ENCODE measurements around the gene ITM2C.

The ITM2C gene

DNA sequence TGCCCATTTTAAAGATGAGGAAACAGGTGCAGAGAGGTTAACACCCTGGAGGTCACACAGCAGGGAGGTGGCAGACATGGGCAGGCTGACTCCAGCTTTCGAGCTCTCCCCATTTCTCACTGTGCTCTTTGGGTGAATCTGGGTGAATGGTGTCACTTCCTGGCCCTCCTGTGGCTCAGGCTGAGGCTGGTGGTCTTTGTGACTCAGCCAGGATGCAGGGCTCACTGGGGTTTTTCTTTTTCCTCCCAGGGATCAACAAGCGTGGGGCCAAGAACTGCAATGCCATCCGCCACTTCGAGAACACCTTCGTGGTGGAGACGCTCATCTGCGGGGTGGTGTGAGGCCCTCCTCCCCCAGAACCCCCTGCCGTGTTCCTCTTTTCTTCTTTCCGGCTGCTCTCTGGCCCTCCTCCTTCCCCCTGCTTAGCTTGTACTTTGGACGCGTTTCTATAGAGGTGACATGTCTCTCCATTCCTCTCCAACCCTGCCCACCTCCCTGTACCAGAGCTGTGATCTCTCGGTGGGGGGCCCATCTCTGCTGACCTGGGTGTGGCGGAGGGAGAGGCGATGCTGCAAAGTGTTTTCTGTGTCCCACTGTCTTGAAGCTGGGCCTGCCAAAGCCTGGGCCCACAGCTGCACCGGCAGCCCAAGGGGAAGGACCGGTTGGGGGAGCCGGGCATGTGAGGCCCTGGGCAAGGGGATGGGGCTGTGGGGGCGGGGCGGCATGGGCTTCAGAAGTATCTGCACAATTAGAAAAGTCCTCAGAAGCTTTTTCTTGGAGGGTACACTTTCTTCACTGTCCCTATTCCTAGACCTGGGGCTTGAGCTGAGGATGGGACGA lies 13.2 kb downstream of the ITM2C start:
- H3K4me3 ChIP-seq (ENCODE audit: low read length), result no peak overlapping the region
- TF ChIP-seq CTCF (IDR thresholded peaks at IDR 0.05; ENCODE audit: insufficient read depth, low read depth, low read length, missing control alignments), result no peak
- DNase-seq (ENCODE audit: low read depth), result no peak

DNA sequence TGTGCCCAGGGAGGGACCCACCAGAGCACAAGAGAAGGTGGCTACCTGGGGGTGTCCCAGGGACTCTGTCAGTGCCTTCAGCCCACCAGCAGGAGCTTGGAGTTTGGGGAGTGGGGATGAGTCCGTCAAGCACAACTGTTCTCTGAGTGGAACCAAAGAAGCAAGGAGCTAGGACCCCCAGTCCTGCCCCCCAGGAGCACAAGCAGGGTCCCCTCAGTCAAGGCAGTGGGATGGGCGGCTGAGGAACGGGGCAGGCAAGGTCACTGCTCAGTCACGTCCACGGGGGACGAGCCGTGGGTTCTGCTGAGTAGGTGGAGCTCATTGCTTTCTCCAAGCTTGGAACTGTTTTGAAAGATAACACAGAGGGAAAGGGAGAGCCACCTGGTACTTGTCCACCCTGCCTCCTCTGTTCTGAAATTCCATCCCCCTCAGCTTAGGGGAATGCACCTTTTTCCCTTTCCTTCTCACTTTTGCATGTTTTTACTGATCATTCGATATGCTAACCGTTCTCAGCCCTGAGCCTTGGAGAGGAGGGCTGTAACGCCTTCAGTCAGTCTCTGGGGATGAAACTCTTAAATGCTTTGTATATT lies 14.0 kb downstream of the ITM2C start:
- no peak overlapping the region for H3K4me3 ChIP-seq (ENCODE audit: low read length)
- TF ChIP-seq CTCF (IDR thresholded peaks at IDR 0.05; ENCODE audit: insufficient read depth, low read depth, low read length, missing control alignments), result no peak
- no peak for DNase-seq (ENCODE audit: low read depth)

DNA sequence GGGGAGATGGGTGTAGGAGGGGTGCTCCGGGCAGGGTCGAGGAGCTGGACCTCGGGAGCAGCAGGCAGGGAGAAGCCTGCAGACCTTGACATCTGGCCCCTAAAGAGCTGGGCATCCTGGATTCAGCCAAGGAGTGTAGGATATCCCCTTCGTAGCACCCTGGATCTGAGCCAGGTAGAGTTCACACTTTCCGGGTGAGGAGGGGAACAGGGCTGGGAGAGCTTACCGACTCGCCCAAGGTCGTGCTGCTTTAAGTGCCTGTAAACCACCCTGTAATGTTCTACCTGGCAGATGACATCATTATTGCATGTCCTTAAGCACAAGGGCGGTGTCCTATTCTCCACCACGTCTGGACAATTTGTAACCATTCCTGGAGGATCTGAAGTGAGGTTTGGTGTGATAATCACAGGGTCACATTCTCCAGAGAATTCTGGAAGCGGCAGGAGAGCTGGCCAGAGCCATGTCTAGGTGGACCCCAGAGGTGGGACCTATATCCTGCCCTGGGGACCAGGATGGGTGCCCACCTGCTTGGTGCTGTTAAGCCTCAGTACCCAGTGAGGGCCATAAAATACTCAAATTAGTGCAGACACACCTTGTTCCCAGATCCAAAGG lies 14.6 kb downstream of the ITM2C start:
- no peak for TF ChIP-seq CTCF (IDR thresholded peaks at IDR 0.05; ENCODE audit: insufficient read depth, low read depth, low read length, missing control alignments)
- DNase-seq (ENCODE audit: low read depth), result no peak
- no peak overlapping the region for H3K4me3 ChIP-seq (ENCODE audit: low read length)

DNA sequence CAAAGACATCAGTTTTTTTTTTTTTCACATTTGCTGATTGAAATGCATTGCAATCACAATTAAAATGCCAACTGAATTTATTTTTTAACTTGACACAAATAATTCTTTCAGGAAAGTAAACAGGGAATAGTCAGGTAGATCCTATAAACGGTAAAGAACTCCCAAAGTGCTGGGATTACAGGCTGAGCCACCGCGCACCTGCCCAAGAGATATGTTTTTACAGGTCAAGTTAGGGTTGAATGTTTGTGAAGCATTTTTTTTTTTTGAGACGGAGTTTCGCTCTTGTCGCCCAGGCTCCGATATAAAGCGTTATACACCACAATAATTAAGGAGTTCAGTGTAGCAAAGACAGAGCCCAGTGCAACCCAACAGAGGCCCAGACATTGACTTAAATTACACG lies 15.1 kb downstream of the ITM2C start:
- no peak overlapping the region for H3K4me3 ChIP-seq (ENCODE audit: low read length)
- no peak for TF ChIP-seq CTCF (IDR thresholded peaks at IDR 0.05; ENCODE audit: insufficient read depth, low read depth, low read length, missing control alignments)
- DNase-seq (ENCODE audit: low read depth), result no peak

- no peak overlapping the region for H3K4me3 ChIP-seq (ENCODE audit: low read length)
- no peak for DNase-seq (ENCODE audit: low read depth)
- no peak for TF ChIP-seq CTCF (IDR thresholded peaks at IDR 0.05; ENCODE audit: insufficient read depth, low read depth, low read length, missing control alignments)
Measured at GRCh38 chr2:230881840-230882239, 17.1 kb downstream of the ITM2C start.

DNA sequence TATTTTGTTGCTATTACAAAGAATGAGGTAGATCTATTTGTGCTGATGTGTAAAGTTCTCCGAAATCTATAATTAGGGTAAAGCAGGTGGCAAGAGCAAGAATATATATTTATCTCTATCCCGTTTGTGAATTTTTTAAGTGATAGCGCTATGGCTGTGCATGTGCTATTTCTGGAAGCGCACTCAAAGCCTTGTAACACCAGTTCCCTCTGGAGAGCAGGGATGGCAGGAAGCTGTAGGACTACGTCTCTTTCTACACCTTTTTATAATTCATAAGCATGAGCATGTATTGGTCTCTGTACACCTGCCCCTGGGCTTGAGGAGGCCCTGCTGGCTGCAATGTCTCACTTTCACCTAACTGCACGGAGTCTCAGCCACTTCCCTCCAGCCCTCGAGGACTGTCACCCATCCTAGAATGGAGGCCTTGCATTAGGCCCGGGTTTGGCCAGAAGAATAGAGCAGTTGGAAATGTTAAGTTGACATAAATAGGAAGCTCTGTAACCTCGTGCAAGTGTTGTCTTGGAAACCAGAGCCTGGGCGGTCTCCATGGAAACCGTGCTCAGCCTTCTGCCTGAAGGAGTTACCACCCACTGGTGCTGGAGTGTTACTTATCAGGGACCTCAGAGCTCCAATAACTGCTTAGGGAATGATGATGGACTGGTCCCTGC lies 20.9 kb downstream of the ITM2C start:
- no peak for DNase-seq (ENCODE audit: low read depth)
- no peak overlapping the region for H3K4me3 ChIP-seq (ENCODE audit: low read length)

More for the DNA sequence above, 20.9 kb downstream of the ITM2C start:
- TF ChIP-seq CTCF (IDR thresholded peaks at IDR 0.05; ENCODE audit: insufficient read depth, low read depth, low read length, missing control alignments), result no peak

All from epithelial cell of esophagus (primary cell).